ENCODE data around the gene CRIM1.

The CRIM1 gene

DNA sequence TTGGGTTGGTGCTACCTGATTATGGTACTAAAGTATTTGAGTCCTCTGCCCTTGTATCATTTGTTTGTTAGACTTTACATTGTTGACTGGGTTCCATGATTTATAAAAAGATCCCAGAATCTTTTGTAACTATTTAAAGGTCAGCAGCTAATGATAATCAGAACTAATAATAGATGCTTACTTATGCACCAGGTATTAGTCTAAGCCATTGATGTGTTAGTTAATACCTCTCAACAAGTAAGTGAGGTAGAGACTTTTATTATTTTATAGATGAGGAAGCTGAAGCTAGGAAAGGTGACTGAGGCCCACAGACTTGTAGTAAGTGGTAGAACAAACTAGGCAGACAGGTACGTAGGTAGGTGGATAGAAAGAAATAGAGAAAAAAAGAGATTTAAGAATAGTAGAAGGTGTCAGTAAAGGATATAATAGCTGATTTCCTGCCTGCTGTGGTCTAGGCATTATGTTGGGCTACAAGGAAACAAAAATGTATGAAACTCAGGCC is 68.1 kb downstream of the CRIM1 start:
- TF ChIP-seq ZFX (IDR thresholded peaks at IDR 0.05; ENCODE audit: borderline replicate concordance): no peak
- TF ChIP-seq, protein P1, sequence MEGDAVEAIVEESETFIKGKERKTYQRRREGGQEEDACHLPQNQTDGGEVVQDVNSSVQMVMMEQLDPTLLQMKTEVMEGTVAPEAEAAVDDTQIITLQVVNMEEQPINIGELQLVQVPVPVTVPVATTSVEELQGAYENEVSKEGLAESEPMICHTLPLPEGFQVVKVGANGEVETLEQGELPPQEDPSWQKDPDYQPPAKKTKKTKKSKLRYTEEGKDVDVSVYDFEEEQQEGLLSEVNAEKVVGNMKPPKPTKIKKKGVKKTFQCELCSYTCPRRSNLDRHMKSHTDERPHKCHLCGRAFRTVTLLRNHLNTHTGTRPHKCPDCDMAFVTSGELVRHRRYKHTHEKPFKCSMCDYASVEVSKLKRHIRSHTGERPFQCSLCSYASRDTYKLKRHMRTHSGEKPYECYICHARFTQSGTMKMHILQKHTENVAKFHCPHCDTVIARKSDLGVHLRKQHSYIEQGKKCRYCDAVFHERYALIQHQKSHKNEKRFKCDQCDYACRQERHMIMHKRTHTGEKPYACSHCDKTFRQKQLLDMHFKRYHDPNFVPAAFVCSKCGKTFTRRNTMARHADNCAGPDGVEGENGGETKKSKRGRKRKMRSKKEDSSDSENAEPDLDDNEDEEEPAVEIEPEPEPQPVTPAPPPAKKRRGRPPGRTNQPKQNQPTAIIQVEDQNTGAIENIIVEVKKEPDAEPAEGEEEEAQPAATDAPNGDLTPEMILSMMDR (IDR thresholded peaks at IDR 0.05): no peak
- H3K27ac ChIP-seq: no peak overlapping the region

DNA sequence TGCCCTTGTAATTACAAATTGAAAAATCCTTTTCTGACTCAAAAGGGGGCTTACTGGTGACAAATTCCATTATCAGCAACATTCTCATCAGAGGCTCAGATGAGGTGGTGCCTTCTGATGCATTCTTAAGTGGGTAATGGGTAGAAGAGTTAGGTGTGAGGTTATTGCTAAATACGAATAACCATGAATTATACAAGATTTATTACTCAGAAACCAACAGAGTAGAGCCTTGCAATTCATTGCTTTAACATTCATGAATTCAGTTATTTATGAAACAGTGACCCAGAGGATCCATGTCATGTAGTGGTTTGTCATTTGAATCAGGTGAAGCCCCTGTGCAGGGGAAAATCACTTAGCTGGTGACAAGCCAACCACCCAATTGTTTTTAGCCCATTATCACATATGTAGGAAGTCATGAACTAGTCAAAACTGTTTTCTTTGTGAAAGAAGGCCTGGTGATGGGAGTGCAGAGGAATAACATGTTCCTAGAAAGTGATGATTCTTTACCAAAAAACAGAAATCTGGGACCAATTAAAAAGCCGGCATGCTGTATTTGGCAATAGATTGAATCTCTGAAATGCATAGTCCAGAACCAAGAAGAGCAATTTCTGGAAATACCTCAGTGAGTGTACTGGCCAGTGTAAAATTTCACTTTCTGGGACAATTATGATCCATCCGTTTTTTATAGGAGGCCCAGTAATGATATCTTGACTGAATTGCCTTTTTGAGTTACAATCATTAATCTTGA is 70.2 kb downstream of the CRIM1 start:
- no peak overlapping the region for H3K27ac ChIP-seq
- TF ChIP-seq ZFX (IDR thresholded peaks at IDR 0.05; ENCODE audit: borderline replicate concordance): no peak
- TF ChIP-seq, protein P1 (IDR thresholded peaks at IDR 0.05): no peak

- TF ChIP-seq, protein P1 (IDR thresholded peaks at IDR 0.05): no peak
- TF ChIP-seq ZFX (IDR thresholded peaks at IDR 0.05; ENCODE audit: borderline replicate concordance): no peak
- H3K27ac ChIP-seq: no peak overlapping the region
Observed at GRCh38 chr2:36427790-36428243, 72.2 kb downstream of the CRIM1 start.

DNA sequence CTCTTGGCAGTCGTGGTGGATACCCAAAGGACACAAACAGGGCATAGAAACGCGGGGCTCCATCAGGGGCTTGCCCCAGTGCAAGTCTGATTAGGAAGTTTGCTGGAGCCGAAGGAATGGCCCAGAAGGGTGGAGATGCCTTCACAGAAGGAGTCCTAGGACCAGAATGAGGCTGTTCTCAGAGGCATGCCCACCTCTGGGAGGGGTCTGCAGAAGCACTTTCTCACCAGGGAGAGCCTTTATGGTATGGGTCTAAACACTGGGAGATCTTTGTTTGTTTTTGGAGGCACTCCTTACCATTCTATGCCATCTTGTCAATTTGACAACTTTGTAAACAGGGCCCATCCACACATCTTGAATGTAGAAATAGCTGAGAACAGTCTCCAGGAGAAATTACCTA is 75.0 kb downstream of the CRIM1 start:
- H3K27ac ChIP-seq: no peak overlapping the region
- TF ChIP-seq, protein P1 (IDR thresholded peaks at IDR 0.05): no peak
- TF ChIP-seq ZFX (IDR thresholded peaks at IDR 0.05; ENCODE audit: borderline replicate concordance): no peak

- no peak for TF ChIP-seq ZFX (IDR thresholded peaks at IDR 0.05; ENCODE audit: borderline replicate concordance)
- TF ChIP-seq, protein P1 (IDR thresholded peaks at IDR 0.05): no peak
- H3K27ac ChIP-seq: no peak overlapping the region
Observed at GRCh38 chr2:36432479-36432878, 76.9 kb downstream of the CRIM1 start.

DNA sequence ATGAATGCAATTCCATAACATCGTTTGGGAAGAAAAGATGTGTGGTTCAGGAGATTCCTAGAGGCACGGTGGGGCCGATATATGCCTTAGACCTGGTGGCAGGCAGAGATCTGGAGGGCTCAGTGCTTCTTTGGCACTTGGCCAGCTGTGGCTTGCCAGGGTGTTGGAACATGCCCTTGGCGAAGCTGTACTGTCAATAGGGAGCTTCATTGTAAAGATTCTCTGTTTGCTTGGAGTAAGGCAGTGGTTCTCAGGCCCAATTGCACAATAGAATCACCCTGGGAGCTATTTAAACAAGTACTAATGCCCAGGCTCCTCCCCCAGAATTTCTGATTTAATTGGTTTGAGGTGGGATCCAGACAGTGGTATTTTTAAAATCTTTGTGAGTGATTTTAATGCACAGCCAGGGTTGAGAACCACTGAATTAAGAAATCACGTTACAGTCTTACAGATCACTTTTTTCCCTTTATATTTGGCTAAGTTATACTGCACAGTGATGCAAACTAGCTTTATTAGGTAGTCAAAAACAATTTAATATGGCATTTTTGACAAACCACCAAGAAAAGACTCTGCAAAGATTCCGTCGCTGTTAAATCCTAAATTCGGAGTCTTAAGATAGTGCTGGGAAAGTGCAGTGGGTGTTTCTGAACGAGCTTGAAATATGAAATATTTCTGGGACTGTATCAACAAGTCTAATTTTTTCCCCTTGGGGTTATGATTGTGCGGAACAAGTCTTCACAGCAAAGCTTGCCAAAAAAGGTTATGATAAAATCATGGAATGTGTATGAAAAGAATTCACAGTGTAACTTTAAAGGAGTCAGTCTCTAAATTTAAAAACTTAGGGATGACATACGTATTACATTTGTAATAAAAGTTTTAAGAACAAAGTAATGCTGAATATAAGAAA is 78.0 kb downstream of the CRIM1 start:
- H3K27ac ChIP-seq: no peak overlapping the region
- TF ChIP-seq ZFX (IDR thresholded peaks at IDR 0.05; ENCODE audit: borderline replicate concordance): no peak
- TF ChIP-seq, protein P1 (IDR thresholded peaks at IDR 0.05): no peak

Data from 22Rv1 (cell line).